ENCODE results near the gene CEP63.

DNA sequence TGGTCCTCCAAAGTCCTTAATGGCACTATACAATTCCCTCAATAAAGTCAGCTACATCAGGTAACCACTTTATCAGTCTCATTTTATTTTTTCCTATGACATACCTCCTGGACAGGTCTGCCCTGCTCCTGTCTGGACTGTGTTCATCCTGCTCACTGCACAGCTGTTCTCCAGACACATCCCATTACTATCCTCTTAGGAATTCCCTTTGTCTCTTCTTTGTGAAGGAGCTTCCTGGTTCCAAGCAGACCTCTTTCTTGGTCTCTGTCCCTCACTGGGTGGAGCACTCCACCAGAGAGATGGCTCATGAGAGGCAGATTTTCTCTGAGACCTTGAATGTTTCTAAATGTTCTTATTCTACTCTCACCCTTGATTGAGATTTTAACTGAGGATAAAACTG, 104.9 kb downstream of the CEP63 start:
- TF ChIP-seq, protein P1, sequence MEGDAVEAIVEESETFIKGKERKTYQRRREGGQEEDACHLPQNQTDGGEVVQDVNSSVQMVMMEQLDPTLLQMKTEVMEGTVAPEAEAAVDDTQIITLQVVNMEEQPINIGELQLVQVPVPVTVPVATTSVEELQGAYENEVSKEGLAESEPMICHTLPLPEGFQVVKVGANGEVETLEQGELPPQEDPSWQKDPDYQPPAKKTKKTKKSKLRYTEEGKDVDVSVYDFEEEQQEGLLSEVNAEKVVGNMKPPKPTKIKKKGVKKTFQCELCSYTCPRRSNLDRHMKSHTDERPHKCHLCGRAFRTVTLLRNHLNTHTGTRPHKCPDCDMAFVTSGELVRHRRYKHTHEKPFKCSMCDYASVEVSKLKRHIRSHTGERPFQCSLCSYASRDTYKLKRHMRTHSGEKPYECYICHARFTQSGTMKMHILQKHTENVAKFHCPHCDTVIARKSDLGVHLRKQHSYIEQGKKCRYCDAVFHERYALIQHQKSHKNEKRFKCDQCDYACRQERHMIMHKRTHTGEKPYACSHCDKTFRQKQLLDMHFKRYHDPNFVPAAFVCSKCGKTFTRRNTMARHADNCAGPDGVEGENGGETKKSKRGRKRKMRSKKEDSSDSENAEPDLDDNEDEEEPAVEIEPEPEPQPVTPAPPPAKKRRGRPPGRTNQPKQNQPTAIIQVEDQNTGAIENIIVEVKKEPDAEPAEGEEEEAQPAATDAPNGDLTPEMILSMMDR (conservative IDR thresholded peaks at IDR 0.05; ENCODE audit: low read depth in 2 of 2): no peak
- no peak for TF ChIP-seq EZH2phosphoT487 (IDR thresholded peaks at IDR 0.05; ENCODE audit: unreplicated experiment)
- TF ChIP-seq EZH2 (IDR thresholded peaks at IDR 0.05; ENCODE audit: low read depth, unreplicated experiment): no peak
